ENCODE data around the gene CRACR2B. TPM values are rescaled to one million over a fixed set of nuclear protein-coding genes. Genes with fewer than 3 reads are reported as not detected.

CRACR2B gene
- total RNA-seq, 1 experiment from 2014 or later: 11.8 TPM

- Histone ChIP-seq H3K79me2 (ENCODE audit: insufficient read depth, low read length) (no peaks in the 10 kb centered on the region), H3K27me3 (ENCODE audit: insufficient read depth, low read length) (no peaks in the 10 kb centered on the region), H3K9ac (ENCODE audit: low read length) (no peak overlapping the region), H3K9me2 (ENCODE audit: insufficient read depth) (no peaks in the 10 kb centered on the region), H3K4me3 (replicated peaks in 1 of 2; ENCODE audit: low read depth in 1 of 2, low read length in 2 of 2) (no peak overlapping the region), H3K36me3 (ENCODE audit: control insufficient read depth in 1 of 2, insufficient read depth in 2 of 2, low read length in 2 of 2) (no peaks in the 10 kb centered on the region), H3K4me2 (ENCODE audit: low read length) (no peak overlapping the region), H3K9me3 (ENCODE audit: control insufficient read depth in 1 of 2, insufficient read depth in 1 of 2, low read depth in 1 of 2, low read length in 2 of 2) (no peaks in the 10 kb centered on the region), H4K20me1 (ENCODE audit: insufficient read depth) (no peaks in the 10 kb centered on the region), H3K4me1 (ENCODE audit: control insufficient read depth in 1 of 2, insufficient read depth in 2 of 2, low read length in 2 of 2) (peaks cover 7 to 23% of the 10 kb centered on the region in 2 experiments), H3K27ac (ENCODE audit: low read depth, low read length) (no peak overlapping the region), H2AFZ (ENCODE audit: low read depth, low read length, poor library complexity, severe bottlenecking) (no peak overlapping the region)
- TF ChIP-seq SIN3A (IDR thresholded peaks at IDR 0.05; ENCODE audit: low read depth): no peak
- TF ChIP-seq YY1 (IDR thresholded peaks at IDR 0.05; ENCODE audit: extremely low read depth, insufficient replicate concordance, low read depth, low read length): no peak
- TF ChIP-seq CBX3 (IDR thresholded peaks at IDR 0.05; ENCODE audit: low read depth): no peak
- ChIA-PET RAD21 (ENCODE audit: low non-redundant PET in 1 of 2, low total read pairs in 2 of 2, uncharacterized antibody in 2 of 2, unreplicated experiment in 2 of 2) (interaction anchor here in 1 of 2 experiments (0.8 kb wide), 1 partner anchor 258 kb away, joined by 3 read pairs; no protein-coding TSS in a partner anchor), POLR2A (no interaction called here), CTCF (interaction anchor here (1.3 kb wide), 1 partner anchor 10 kb away, joined by 4 read pairs; no protein-coding TSS in a partner anchor)
- no peak for ATAC-seq
- BruUV-seq (replicated peaks): no TSS peak
- intact Hi-C loops (cut with micrococcal nuclease): no loop called here
- no peak for DNase-seq (ENCODE audit: low read depth, low spot score)
Measured at GRCh38 chr11:858762-859339, 31.1 kb downstream of the CRACR2B start.

DNA sequence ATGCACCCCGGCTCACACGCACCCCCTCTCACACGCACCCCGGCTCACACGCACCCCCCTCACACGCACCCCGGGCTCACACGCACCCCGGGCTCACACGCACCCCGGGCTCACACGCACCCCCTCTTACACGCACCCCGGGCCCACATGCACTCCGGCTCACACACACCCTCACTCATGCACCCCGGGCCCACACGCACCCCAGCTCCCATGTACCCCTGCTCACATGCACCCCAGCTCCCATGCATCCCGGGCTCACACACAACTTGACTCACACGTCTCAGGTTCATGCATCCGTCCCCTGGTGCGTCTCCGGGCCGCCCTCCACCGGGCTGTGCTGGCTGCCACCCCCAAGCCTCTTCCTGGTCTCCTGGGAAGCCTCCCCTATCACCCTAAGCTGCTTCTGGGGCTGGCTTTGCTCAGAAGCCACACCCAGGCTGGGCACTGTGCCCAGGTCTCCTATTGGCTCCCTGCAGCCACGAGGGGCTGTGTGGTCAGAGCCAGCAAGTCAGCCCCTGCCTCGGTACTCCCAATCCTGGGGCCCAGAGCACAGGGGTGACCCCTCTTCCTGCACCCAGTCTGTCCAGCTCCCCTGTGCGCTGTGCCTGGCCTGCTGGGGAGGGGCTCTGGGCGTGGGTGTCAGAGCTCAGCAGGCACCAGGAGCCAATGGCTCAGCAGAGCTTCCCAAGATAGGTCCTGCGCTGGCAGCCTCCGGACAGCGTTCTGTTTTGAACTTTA lies 31.8 kb downstream of the CRACR2B start:
- Histone ChIP-seq H4K20me1 (ENCODE audit: insufficient read depth) (no peaks in the 10 kb centered on the region), H3K9me3 (ENCODE audit: control insufficient read depth in 1 of 2, insufficient read depth in 1 of 2, low read depth in 1 of 2, low read length in 2 of 2) (no peaks in the 10 kb centered on the region), H3K9ac (ENCODE audit: low read length) (no peak overlapping the region), H3K27me3 (ENCODE audit: insufficient read depth, low read length) (no peaks in the 10 kb centered on the region), H3K27ac (ENCODE audit: low read depth, low read length) (peak overlapping the region; percentile 42; the same call in 1 of the 2 replicates), H3K4me3 (replicated peaks in 1 of 2; ENCODE audit: low read depth in 1 of 2, low read length in 2 of 2) (no peak overlapping the region), H3K36me3 (ENCODE audit: control insufficient read depth in 1 of 2, insufficient read depth in 2 of 2, low read length in 2 of 2) (no peaks in the 10 kb centered on the region), H3K4me1 (ENCODE audit: control insufficient read depth in 1 of 2, insufficient read depth in 2 of 2, low read length in 2 of 2) (peaks cover 7 to 23% of the 10 kb centered on the region in 2 experiments), H2AFZ (ENCODE audit: low read depth, low read length, poor library complexity, severe bottlenecking) (no peak overlapping the region), H3K4me2 (ENCODE audit: low read length) (peak overlapping the region; percentile 17; the same call in 1 of the 2 replicates), H3K9me2 (ENCODE audit: insufficient read depth) (no peaks in the 10 kb centered on the region), H3K79me2 (ENCODE audit: insufficient read depth, low read length) (no peaks in the 10 kb centered on the region)
- POLR2A ChIA-PET: no interaction called here
- ATAC-seq: peak; percentile 55
- CTCF ChIA-PET: interaction anchor here (1.3 kb wide), 1 partner anchor 11 kb away, joined by 4 read pairs; no protein-coding TSS in a partner anchor
- intact Hi-C loops (cut with micrococcal nuclease): no loop called here
- no TSS peak for BruUV-seq (replicated peaks)
- no peak for DNase-seq (ENCODE audit: low read depth, low spot score)
- RAD21 ChIA-PET (ENCODE audit: low non-redundant PET in 1 of 2, low total read pairs in 2 of 2, uncharacterized antibody in 2 of 2, unreplicated experiment in 2 of 2): interaction anchor here in 1 of 2 experiments (0.8 kb wide), 1 partner anchor 257 kb away, joined by 3 read pairs; no protein-coding TSS in a partner anchor
- TF ChIP-seq FOSL1 (IDR thresholded peaks at IDR 0.05; ENCODE audit: low read depth) (no peak), CEBPB (IDR thresholded peaks at IDR 0.05; ENCODE audit: low read depth) (no peak), EGR1 (IDR thresholded peaks at IDR 0.05; ENCODE audit: low read depth) (no peak), CTCF (IDR thresholded peaks at IDR 0.05 in 2 of 3, conservative IDR thresholded peaks at IDR 0.05 in 1 of 3; ENCODE audit: borderline replicate concordance in 1 of 3, insufficient read depth in 1 of 3, low read depth in 2 of 3, low read length in 2 of 3) (no peak), RAD21 (IDR thresholded peaks at IDR 0.05; ENCODE audit: low read depth) (no peak), POLR2AphosphoS5 (IDR thresholded peaks at IDR 0.05; ENCODE audit: low read depth, low read length) (no peak), JUND (IDR thresholded peaks at IDR 0.05) (no peak), ZBTB33 (IDR thresholded peaks at IDR 0.05; ENCODE audit: extremely low read depth, insufficient replicate concordance, low read length) (no peak), ATF3 (IDR thresholded peaks at IDR 0.05) (no peak), TCF7L2 (IDR thresholded peaks at IDR 0.05; ENCODE audit: borderline replicate concordance, extremely low read depth, insufficient read depth, insufficient read length) (no peak), YY1 (IDR thresholded peaks at IDR 0.05; ENCODE audit: extremely low read depth, insufficient replicate concordance, low read depth, low read length) (no peak), SIN3A (IDR thresholded peaks at IDR 0.05; ENCODE audit: low read depth) (no peak), CBX3 (IDR thresholded peaks at IDR 0.05; ENCODE audit: low read depth) (no peak)

Measured in HCT116 (cell line).